HUES64 (cell line): Measurements from ENCODE around the gene GCNA.
"Not testable (repeated sequence)": the region's sequence is repeated elsewhere in the genome, so short reads cannot be mapped to it uniquely, and the experiment has no call there.

Experiments
- H3K27ac ChIP-seq: 2 replicates; pipeline ENCODE4 v1.7.0; 2013; ENCODE audit warnings: low read depth, low read length, inconsistent platforms
- H3K27me3 ChIP-seq: 2 replicates; pipeline ENCODE4 v1.6.1; 2013; ENCODE audit warnings: mild to moderate bottlenecking, low read length; ENCODE audit not compliant: insufficient read depth
- H3K36me3 ChIP-seq: 2 replicates; pipeline ENCODE4 v1.6.1; 2013; ENCODE audit warnings: mild to moderate bottlenecking, low read length; ENCODE audit not compliant: insufficient read depth
- H3K4me1 ChIP-seq: 2 replicates; pipeline ENCODE4 v1.6.1; 2013; ENCODE audit warnings: mild to moderate bottlenecking, low read length, moderate library complexity; ENCODE audit not compliant: insufficient read depth
- H3K4me3 ChIP-seq: 2 replicates; pipeline ENCODE4 v1.5.1; 2013; ENCODE audit warnings: mild to moderate bottlenecking, low read length, moderate library complexity
- H3K9ac ChIP-seq: 2 replicates; pipeline ENCODE4 v1.6.1; 2013; ENCODE audit warnings: mild to moderate bottlenecking, low read depth, low read length
- H3K9me3 ChIP-seq: 2 replicates; pipeline ENCODE4 v1.6.1; 2013; ENCODE audit warnings: low read depth, low read length; ENCODE audit not compliant: insufficient read depth
- WGBS: fragments of 150-250, 120-280 bp; methylation state at CpG from one replicate; pipeline ENCODE4 v1.1.7; 2013; ENCODE audit warnings: missing lambda C conversion rate; 5-methylcytosine and 5-hydroxymethylcytosine counted together

GCNA gene

DNA sequence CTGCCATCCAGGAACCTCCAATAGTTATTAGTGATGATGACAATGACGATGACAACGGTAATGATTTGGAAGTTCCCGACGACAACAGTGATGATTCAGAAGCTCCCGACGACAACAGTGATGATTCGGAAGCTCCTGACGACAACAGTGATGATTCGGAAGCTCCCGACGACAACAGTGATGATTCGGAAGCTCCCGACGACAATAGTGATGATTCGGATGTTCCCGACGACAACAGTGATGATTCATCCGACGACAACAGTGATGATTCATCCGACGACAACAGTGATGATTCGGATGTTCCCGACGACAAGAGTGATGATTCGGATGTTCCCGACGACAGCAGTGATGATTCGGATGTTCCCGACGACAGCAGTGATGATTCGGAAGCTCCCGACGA, 25.4 kb downstream of the GCNA start:
- H3K36me3 ChIP-seq = peaks cover 14% of the 10 kb centered on the region; the same call in 1 of the 2 replicates

DNA sequence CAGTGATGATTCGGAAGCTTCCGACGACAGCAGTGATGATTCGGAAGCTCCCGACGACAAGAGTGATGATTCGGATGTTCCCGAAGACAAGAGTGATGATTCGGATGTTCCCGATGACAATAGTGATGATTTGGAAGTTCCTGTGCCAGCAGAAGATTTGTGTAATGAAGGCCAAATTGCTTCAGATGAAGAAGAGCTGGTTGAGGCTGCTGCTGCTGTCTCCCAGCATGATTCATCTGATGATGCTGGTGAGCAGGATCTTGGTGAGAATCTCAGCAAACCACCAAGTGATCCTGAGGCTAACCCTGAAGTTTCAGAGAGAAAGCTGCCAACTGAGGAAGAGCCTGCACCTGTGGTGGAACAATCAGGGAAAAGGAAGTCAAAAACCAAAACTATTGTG, 25.9 kb downstream of the GCNA start:
- no peaks in the 10 kb centered on the region for H3K9me3 ChIP-seq
- no peaks in the 10 kb centered on the region for H3K27me3 ChIP-seq
- H3K4me3 ChIP-seq = no peak overlapping the region
- WGBS = 97% methylated on average over 10 of the region's 10 CpGs
- no peaks in the 10 kb centered on the region for H3K4me1 ChIP-seq
- H3K9ac ChIP-seq = no peak overlapping the region
- peaks cover 19% of the 10 kb centered on the region for H3K36me3 ChIP-seq
- H3K27ac ChIP-seq = no peak overlapping the region

More for the DNA sequence above, 25.4 kb downstream of the GCNA start:
- H3K27ac ChIP-seq = no peak overlapping the region
- H3K4me3 ChIP-seq = no peak overlapping the region
- no peak overlapping the region for H3K9ac ChIP-seq
- H3K4me1 ChIP-seq = no peaks in the 10 kb centered on the region
- H3K27me3 ChIP-seq = no peaks in the 10 kb centered on the region
- H3K9me3 ChIP-seq = no peaks in the 10 kb centered on the region
- 92% methylated on average over 33 of the region's 33 CpGs for WGBS

DNA sequence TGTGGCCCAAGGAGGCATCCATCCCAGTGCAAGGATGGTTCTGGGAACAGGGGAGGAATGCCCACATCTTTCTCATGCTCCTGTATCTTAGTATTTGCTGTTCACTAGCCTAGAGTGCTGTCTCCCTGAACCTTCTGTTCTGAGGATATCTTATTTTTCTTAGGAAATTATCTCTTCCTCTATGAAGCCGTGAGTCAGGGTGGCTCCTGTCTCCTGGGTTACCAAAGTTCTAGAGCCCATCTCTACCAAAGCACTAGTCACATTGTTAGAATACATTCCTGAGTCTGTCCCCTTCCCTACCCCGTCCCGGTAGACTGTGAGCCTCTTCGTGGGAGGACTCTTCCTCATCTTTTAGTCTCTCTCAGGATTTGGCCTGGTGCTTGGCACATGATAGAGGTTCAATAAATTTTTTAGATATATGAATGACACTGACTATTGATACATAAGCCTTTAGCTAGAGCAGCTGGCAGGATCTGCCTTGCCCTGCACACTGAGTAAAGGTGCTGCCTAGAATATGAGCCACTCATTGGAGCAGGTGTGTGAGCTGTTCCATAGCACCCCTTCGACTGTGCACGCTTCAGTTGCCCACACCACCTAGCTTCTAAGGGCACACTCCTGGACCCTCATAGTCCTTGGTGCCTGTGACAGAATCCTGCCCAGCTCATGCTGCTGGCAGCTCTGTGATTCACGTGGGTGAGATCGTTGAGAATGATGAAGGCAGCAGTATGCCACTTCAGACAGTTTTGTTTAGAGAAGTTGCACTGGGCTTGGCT, 26.7 kb downstream of the GCNA start:
- 96% methylated on average over 8 of the region's 8 CpGs for WGBS
- H3K9me3 ChIP-seq = no peaks in the 10 kb centered on the region
- no peak overlapping the region for H3K27ac ChIP-seq
- H3K9ac ChIP-seq = no peak overlapping the region
- H3K36me3 ChIP-seq = peaks cover 23% of the 10 kb centered on the region
- no peaks in the 10 kb centered on the region for H3K4me1 ChIP-seq
- no peaks in the 10 kb centered on the region for H3K27me3 ChIP-seq
- H3K4me3 ChIP-seq = no peak overlapping the region

DNA sequence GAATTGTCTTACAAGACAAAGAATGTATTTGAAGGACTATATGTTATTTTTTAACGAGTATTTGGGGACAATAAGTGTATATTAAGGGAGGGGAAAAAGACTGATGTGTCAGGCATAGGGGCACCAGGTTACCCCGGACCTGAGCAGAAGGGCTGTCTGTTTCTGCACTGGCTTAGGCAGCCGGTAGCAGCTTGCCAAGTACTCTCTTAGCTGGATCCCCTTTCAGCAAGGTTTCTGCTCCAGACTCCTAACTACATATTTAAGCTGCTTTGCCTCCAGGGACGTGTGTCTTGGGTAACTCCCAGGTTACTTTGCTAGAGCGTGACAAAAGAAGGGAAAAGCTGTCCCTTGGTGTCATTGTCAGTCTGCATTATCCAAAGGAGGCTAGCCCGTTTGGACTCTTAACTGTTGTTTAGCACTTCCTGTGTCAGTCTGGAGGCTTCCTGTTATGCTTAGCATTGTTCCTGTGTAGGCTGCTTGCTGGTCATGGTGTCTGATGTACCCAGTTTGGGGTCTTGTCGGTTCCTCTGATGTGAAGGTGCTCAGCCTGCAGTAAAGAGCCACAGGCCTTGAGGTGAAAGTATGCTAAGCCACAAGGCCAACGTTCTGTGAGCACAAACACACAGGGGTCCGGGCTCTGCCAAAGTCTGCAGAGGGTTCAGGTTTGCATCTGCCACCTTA, 28.4 kb downstream of the GCNA start:
- Histone ChIP-seq H3K36me3 (peaks cover 29% of the 10 kb centered on the region), H3K4me3 (no peak overlapping the region), H3K27ac (no peak overlapping the region), H3K27me3 (no peaks in the 10 kb centered on the region), H3K9ac (no peak overlapping the region), H3K9me3 (no peaks in the 10 kb centered on the region), H3K4me1 (no peaks in the 10 kb centered on the region)
- WGBS = 92% methylated on average over 9 of the region's 9 CpGs

DNA sequence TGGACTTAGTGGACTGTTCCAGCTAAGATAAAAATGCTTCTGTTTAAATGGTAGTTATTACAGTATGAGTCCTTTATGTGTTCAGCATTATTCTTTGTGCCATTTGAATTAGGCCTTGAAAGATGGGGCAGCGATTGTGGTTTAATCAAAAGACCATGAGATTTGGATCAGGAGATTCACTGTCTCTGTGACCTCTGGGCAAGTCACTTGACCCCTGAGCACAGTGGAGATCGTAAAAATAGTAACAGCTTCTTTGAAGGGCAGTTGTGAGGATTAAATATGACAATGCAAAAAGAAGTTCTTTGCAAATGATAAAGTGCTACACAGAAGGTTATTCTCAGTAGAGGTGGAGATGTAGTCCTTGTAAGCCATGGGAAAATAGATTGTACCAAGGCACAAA, 29.3 kb downstream of the GCNA start:
- Histone ChIP-seq H3K36me3 (peaks cover 29% of the 10 kb centered on the region), H3K9ac (no peak overlapping the region), H3K4me3 (no peak overlapping the region), H3K4me1 (no peaks in the 10 kb centered on the region), H3K9me3 (no peaks in the 10 kb centered on the region), H3K27me3 (no peaks in the 10 kb centered on the region), H3K27ac (no peak overlapping the region)
- WGBS = 92% methylated on average over 2 of the region's 2 CpGs

DNA sequence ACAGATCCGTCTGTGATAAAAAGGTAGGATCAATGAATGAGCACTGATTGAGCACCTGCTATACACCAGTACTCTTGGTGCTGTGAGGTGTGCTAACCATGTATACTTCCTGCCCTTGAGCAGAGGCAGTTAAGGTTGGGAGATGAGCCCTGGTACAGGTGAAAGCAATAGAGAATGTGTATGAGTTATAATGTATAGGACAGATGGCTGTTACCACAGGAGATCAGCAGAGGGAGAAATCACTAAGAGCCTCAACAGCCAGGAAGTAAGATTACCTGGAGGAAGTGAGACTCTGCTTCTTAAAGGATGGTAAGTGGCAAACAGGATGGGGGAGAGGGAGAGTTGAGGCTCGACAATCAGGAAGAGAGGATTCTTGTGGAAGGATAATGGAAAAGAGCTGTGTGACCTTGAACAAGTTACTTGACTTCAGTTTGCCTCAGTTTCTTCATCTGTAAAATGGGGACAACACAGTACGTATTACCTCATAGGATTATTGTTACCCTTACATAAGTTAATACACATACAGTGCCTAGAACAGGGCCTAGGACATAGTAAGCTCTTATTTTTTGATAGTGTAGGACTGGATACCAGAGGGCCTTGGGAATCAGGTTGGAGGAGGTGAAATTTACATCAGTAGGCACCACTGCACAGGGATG, 31.0 kb downstream of the GCNA start:
- Histone ChIP-seq H3K4me1 (no peaks in the 10 kb centered on the region), H3K9me3 (no peaks in the 10 kb centered on the region), H3K27me3 (no peaks in the 10 kb centered on the region), H3K36me3 (peaks cover 25% of the 10 kb centered on the region), H3K27ac (no peak overlapping the region), H3K4me3 (no peak overlapping the region), H3K9ac (no peak overlapping the region)
- 96% methylated on average over 3 of the region's 3 CpGs for WGBS

DNA sequence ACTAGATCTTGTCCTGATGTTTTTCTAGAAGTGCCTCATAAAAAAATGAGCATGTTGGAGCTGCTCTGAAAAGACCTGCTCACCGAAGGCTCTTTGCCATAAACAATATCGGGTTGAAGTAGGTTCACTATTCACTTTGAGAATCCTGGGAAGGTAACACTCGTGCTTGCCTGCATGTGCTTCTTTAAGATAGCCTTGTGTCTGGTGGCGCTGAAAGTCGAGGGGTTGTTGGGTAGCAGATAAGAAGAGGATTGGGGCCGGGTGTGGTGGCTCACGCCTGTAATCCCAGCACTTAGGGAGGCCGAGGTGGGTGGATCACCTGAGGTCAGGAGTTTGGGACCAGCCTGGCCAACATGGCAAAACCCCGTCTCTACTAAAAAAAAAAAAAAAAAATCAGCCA, 33.5 kb downstream of the GCNA start:
- not testable (repeated sequence) for H3K4me3 ChIP-seq, H3K27ac ChIP-seq, H3K9me3 ChIP-seq, H3K27me3 ChIP-seq, H3K4me1 ChIP-seq, H3K9ac ChIP-seq
- H3K36me3 ChIP-seq = peaks cover 17% of the 10 kb centered on the region
- WGBS = 93% methylated on average over 7 of the region's 9 CpGs

DNA sequence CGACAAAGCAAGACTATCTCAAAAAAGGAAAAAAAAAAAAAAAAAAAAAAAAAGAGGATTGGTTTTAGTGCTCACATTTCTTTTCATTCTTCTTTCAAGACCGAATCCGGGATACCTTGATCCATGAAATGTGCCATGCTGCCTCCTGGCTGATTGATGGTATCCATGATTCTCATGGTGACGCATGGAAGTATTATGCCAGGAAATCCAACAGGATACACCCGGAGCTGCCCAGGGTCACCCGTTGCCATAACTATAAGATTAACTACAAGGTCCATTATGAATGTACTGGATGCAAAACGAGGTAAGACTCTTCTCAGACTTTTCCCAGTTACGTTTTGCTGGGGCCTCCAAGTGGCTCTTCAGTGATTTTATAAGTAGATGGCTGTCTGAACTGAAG, 34.0 kb downstream of the GCNA start:
- Histone ChIP-seq H3K9ac (no peak overlapping the region), H3K27ac (no peak overlapping the region), H3K4me1 (no peaks in the 10 kb centered on the region), H3K4me3 (no peak overlapping the region), H3K9me3 (no peaks in the 10 kb centered on the region), H3K36me3 (peaks cover 17% of the 10 kb centered on the region), H3K27me3 (no peaks in the 10 kb centered on the region)
- 93% methylated on average over 7 of the region's 8 CpGs for WGBS

DNA sequence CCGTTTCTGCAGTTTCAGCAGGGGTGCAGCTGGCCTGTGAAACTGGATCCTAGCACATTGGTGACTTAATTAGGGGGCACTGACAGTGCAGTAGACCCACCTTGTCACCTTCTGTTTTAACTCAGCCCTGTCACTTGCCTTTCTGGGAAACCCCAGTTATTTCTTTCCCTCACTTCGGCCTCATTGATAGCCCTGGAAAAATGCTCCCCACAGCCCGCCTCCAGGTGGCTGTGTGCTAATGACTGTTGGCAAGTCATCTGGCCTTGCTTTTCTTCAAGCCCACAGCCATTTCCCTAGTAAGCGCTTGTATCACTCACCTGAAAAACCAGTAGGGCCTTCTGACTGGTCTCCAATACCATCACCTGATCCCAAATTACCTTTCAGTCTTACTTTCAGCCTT, 36.8 kb downstream of the GCNA start:
- WGBS = 99% methylated on average over 4 of the region's 4 CpGs
- Histone ChIP-seq H3K4me1 (no peaks in the 10 kb centered on the region), H3K9me3 (no peaks in the 10 kb centered on the region), H3K27ac (no peak overlapping the region), H3K36me3 (peaks cover 9% of the 10 kb centered on the region; the same call in 1 of the 2 replicates), H3K9ac (no peak overlapping the region), H3K27me3 (no peaks in the 10 kb centered on the region), H3K4me3 (no peak overlapping the region)

DNA sequence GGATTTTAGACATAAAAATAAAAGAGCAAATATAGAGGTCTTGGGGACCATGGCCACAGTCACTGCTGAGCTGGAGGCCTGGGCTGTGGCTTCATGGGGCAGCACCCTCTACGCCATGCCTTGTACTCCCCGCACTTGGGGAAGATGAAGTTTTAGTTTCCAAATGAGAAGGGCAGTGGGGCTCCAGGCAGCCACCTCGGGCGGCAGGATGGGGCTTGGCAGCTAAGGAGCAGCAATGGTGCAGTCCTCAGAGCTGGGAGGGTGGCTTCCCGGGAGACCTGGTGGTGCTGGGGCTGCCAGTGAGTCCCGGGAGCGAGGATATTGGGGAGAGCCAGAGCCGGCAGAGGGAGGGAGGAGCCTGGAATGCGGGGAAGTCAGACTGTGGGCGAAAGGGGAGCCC, 37.7 kb downstream of the GCNA start:
- WGBS = 95% methylated on average over 10 of the region's 10 CpGs
- H3K9ac ChIP-seq = no peak overlapping the region

More for the DNA sequence above, 37.7 kb downstream of the GCNA start:
- Histone ChIP-seq H3K4me3 (no peak overlapping the region), H3K27ac (no peak overlapping the region), H3K36me3 (peaks cover 9% of the 10 kb centered on the region; the same call in 1 of the 2 replicates), H3K27me3 (no peaks in the 10 kb centered on the region), H3K9me3 (no peaks in the 10 kb centered on the region), H3K4me1 (no peaks in the 10 kb centered on the region)
